ENCODE measurements around the gene PDPK1. TPM values are rescaled to one million over a fixed set of nuclear protein-coding genes. Genes with fewer than 3 reads are reported as not detected.
"Not testable (repeated sequence)": the region's sequence is repeated elsewhere in the genome, so short reads cannot be mapped to it uniquely, and the experiment has no call there.

Gene PDPK1
- polyA plus RNA-seq, 1 experiment: 25.0 TPM

GRCh38 chr16:2609345-2609744 lies 71.5 kb downstream of the PDPK1 start:
- H3K4me3 ChIP-seq (ENCODE audit: low read depth, low read length); POLR2A ChIA-PET; DNase-seq (ENCODE audit: low read depth); H3K36me3 ChIP-seq (ENCODE audit: control insufficient read depth, insufficient read depth, low read length); H3K27me3 ChIP-seq (ENCODE audit: control insufficient read depth, insufficient read depth, low read length): not testable (repeated sequence)
- CTCF ChIA-PET: interaction anchor here (0.7 kb wide), 1 partner anchor 108 kb away, joined by 3 read pairs; no protein-coding TSS in a partner anchor

GRCh38 chr16:2609827-2610470 lies 72.1 kb downstream of the PDPK1 start:
- Histone ChIP-seq H3K4me3 (ENCODE audit: low read depth, low read length) (no peak overlapping the region), H3K27me3 (ENCODE audit: control insufficient read depth, insufficient read depth, low read length) (no peaks in the 10 kb centered on the region), H3K36me3 (ENCODE audit: control insufficient read depth, insufficient read depth, low read length) (peaks cover 13% of the 10 kb centered on the region)
- POLR2A ChIA-PET: no interaction called here
- CTCF ChIA-PET: interaction anchor here (0.7 kb wide), 1 partner anchor 109 kb away, joined by 3 read pairs; no protein-coding TSS in a partner anchor
- no peak for TF ChIP-seq CTCF (IDR thresholded peaks at IDR 0.05; ENCODE audit: insufficient read depth, low read depth, low read length)
- no peak for DNase-seq (ENCODE audit: low read depth)

- no peak for DNase-seq (ENCODE audit: low read depth)
- CTCF ChIA-PET: no interaction called here
These were observed 73.1 kb downstream of the PDPK1 start for GRCh38 chr16:2610781-2611498.

GRCh38 chr16:2611499-2611862 lies 73.7 kb downstream of the PDPK1 start:
- ChIA-PET POLR2A (no interaction called here), CTCF (no interaction called here)
- H3K27me3 ChIP-seq (ENCODE audit: control insufficient read depth, insufficient read depth, low read length): no peaks in the 10 kb centered on the region
- no peak overlapping the region for H3K4me3 ChIP-seq (ENCODE audit: low read depth, low read length)
- DNase-seq (ENCODE audit: low read depth): no peak
- no peak for TF ChIP-seq CTCF (IDR thresholded peaks at IDR 0.05; ENCODE audit: insufficient read depth, low read depth, low read length)
- H3K36me3 ChIP-seq (ENCODE audit: control insufficient read depth, insufficient read depth, low read length): peaks cover 14% of the 10 kb centered on the region

More at GRCh38 chr16:2610781-2611498, 73.1 kb downstream of the PDPK1 start:
- H3K4me3 ChIP-seq (ENCODE audit: low read depth, low read length): no peak overlapping the region
- no peaks in the 10 kb centered on the region for H3K27me3 ChIP-seq (ENCODE audit: control insufficient read depth, insufficient read depth, low read length)
- TF ChIP-seq CTCF (IDR thresholded peaks at IDR 0.05; ENCODE audit: insufficient read depth, low read depth, low read length): no peak
- peaks cover 14% of the 10 kb centered on the region for H3K36me3 ChIP-seq (ENCODE audit: control insufficient read depth, insufficient read depth, low read length)
- POLR2A ChIA-PET: no interaction called here

- H3K27me3 ChIP-seq (ENCODE audit: control insufficient read depth, insufficient read depth, low read length); POLR2A ChIA-PET; H3K4me3 ChIP-seq (ENCODE audit: low read depth, low read length); DNase-seq (ENCODE audit: low read depth); CTCF ChIA-PET: not testable (repeated sequence)
- peaks cover 14% of the 10 kb centered on the region for H3K36me3 ChIP-seq (ENCODE audit: control insufficient read depth, insufficient read depth, low read length)
These were observed 74.1 kb downstream of the PDPK1 start for GRCh38 chr16:2611877-2612276.

- CTCF ChIA-PET; H3K4me3 ChIP-seq (ENCODE audit: low read depth, low read length); POLR2A ChIA-PET; DNase-seq (ENCODE audit: low read depth); H3K27me3 ChIP-seq (ENCODE audit: control insufficient read depth, insufficient read depth, low read length): not testable (repeated sequence)
- H3K36me3 ChIP-seq (ENCODE audit: control insufficient read depth, insufficient read depth, low read length): peaks cover 14% of the 10 kb centered on the region
These were observed 75.4 kb downstream of the PDPK1 start for GRCh38 chr16:2613251-2613650.
